D341Med (cell line): Measurements from ENCODE around the gene DAGLA.
A peak's percentile ranks its signal among the peaks of the same experiment; 100 is the strongest.

ENCODE experiments used
- DNase-seq: peaks from one replicate; pipeline ENCODE4 v3.0.0; 2012; ENCODE audit warnings: low spot score

Gene DAGLA

DNA sequence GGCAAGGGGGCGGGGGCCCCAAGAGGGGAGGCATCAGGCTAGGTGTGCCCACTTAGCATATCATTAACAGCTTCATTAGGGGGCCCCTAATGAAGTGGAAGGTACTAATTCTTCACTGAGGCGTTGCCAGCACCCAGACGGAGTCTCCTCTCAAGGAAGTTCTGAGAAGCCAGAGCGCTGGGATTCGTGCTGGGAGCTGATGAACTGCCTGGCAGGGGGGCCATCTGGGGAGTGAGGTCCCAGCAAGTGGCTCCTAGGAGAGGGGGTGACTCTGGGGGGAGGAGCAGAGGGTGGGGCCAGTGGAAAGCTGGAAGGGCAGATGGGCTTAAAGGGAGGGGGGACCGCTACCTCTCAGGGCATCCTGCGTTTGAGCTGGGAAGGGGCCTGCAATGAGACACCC lies 29.8 kb downstream of the DAGLA start:
- no peak for DNase-seq

DNA sequence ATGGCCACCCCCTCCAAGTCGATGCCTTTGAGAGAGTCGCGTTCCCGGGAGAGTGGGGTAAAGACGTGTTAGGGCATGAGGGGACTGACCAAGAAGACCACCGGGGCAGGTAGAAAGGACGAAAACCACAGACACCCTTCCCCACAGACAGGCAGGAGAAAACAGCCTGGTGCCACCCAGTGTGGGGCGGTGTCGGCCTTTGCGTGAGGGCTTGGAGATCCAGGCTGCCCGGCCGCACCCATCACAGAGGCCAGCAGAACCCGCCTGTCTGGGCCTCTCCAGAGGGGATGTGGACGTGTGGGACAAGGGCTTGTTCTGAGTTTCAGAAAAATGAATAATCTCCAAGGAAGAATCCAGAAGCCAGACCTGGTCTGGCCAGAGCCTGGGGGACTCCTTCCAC lies 30.8 kb downstream of the DAGLA start:
- DNase-seq: no peak

DNA sequence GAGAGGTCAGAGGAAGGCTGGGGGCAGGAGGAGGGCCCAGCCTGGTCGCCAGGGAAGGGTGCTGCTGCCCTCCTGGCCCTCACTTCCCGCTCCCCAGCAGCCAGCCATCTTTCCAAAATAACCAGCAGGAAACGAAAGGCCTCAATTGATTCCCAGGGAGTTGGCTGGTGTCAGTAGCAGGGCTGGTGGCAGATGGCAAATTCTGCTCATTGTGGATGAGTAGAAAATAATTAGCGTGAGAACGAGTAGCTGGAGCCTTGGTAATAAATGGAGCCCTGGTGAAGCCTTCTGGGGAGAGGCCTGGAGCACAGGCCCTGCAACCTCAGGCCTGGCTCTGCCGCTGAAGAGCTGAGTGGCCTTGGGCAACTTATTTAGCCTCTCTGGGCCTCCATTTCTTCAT lies 31.3 kb downstream of the DAGLA start:
- peak; percentile 67 for DNase-seq

DNA sequence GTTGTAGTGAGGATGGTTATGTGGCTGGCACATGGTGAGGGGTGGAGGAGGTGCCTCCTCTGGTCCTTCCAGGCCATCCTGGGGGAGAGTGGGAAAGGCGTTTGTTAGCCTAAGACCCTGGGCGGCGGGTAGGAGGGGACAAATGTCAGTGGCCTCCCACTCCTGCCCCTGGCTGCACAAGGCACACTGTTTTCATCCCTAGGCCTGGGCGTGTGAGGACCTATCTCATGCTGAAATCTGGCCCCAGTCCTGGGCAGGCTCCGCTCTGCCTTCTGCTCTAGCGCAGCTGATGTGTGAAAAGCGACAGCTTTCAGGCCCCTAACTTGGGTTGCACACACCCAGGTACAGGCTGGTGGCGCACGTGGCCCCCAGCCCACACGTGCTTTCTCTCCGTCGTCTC lies 32.1 kb downstream of the DAGLA start:
- no peak for DNase-seq

DNA sequence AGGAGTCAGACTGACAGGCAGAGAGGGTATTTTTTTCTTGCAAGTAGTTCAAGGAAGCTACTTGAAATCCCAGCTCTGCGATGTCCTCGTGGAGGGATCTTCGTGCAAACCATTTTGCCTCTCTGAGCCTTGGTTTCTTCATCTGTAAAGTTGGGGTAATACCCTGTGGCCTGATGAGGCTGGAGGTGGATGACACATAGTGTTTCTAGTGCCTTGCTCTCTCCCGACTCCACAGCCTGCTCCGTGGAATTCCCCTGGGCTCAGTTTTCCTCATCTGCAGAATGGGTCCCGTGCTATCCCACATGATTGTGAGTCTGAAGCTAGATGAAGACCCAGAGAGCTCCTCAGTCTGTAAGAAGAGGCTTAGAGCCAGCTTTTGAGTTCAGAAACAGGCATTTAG lies 32.7 kb downstream of the DAGLA start:
- no peak for DNase-seq

DNA sequence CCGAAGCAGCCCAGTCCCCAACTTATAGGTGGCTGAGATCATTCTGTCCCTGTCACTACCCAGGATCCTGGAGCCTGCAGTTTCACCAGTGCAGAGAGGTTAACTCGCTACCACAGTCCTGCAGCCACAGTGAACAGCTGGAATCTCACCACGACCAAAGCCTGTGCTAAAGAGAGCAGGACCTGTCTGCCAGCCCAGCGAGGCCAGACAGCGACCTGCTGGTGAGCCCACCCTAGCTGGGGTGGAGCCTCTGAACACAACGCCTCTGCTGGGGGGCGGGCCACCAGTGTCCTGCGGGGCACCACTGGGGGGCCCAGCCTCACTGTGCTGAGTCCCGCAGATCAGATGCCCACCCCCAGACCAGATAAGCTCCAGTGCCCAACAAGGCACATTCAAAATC lies 33.3 kb downstream of the DAGLA start:
- DNase-seq: no peak

DNA sequence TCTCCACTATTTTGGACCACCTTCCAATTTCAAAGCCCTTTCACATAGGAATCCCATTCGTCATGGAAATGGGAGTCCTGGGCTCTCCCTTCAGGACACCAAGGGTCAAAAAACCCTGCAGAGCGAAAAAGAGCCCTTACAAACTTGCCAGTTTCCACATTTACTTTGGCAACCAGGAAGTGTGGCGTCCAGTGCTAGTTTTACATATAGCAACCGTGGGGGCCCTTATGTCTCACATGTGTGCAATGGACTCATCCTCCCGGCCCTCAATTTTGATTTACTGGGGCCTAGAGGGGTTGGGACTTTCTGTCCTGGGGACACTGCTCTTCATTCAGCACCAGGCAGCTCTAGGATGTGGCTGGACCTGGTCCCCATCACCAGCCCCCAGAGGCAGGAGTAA lies 33.7 kb downstream of the DAGLA start:
- no peak for DNase-seq

DNA sequence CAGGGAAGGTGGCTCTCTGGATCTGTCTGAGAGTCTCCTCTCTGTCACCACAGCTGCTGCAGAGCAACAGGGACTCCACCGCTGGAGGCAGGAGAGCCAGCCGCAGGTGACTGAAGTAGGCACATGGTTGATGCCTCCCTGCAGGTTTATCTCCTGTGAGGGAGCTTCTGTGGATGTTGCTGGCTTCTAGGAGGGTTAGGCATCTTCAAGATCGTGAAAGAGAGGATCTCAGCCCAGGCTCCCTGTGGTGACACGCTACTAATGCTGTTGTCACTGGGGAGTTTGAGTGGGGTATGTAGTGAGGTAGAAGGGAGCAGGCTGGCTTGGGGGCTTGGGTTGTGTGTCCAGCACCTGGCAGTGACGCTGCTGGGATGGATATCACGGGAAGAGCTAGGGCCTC lies 34.1 kb downstream of the DAGLA start:
- no peak for DNase-seq

DNA sequence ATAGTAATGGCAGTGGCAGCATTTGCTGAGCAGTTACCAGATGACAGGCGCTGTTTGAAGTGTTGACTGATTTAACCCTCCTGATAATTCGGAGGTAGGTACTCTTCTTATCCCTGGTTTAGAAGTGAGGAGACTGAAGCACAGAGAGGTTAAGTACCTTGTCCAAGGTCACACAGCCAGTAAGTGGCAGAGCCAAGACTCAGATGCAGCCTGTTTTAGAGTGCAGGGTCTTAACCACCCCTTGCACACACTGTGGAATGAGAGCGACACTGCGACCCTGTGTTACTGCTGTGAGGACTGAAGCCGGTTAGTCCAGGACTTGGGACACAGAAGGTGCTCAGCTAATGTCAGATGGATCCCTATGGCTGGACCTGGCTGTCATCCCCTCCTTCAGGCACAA lies 34.7 kb downstream of the DAGLA start:
- no peak for DNase-seq

DNA sequence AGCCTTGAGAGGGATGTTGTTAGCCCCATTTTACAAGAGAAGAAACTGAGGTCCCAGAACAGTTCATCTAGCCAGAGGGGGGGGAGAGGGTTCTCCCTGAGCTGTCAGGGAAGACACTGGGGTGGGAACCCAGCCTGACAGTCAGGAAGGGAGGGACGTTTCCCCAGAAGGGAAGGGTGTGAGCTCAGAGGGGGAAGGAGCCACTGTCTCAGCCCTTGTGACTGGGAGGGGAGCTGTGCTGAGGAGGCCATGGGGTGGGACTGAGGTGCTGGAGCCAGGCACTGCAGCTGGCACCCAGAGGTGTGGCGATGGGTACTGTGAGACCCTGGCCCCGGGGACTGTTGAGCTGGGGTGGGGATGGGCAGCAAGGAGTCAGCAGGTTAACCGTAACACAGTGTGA lies 35.7 kb downstream of the DAGLA start:
- no peak for DNase-seq

DNA sequence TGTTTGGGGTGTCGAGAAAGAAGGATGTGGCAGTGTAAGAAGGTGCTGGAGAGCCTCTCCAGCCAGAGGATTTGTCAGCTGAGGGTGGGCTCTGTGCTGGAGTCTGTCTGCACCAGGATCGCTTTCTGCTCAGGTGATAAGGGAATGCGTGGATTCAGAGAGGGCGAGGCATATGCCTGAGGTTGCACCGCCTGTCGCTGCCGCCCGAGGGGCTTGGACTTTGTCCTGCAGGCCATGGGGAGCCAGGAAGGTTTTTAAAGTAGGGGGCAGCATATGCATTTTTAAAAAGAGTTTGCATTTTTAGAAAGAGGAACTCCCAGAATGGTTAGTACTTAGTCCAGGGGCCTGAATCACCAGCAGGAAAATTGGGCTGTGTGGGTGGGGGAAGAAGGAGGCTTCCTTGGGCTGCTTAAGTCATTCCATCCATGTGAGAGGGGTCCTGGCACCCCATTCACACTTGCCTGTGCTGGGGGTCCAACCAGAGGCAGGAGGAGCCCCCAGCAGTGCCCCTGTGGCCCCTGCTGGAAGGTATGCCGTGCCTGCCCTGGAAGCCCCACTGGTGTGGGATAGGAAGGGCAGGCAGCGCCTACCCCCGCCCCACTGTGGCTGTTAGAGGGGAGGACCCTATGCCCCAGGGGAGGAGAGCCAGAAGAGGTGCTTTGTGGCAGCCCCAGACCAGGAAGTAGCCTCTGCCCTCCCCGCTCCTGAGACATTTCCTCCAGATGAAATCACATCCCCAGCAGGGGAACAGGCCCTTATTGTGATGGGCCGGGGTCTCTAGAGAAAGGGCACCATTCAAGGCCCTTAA lies 36.5 kb downstream of the DAGLA start:
- DNase-seq: no peak

DNA sequence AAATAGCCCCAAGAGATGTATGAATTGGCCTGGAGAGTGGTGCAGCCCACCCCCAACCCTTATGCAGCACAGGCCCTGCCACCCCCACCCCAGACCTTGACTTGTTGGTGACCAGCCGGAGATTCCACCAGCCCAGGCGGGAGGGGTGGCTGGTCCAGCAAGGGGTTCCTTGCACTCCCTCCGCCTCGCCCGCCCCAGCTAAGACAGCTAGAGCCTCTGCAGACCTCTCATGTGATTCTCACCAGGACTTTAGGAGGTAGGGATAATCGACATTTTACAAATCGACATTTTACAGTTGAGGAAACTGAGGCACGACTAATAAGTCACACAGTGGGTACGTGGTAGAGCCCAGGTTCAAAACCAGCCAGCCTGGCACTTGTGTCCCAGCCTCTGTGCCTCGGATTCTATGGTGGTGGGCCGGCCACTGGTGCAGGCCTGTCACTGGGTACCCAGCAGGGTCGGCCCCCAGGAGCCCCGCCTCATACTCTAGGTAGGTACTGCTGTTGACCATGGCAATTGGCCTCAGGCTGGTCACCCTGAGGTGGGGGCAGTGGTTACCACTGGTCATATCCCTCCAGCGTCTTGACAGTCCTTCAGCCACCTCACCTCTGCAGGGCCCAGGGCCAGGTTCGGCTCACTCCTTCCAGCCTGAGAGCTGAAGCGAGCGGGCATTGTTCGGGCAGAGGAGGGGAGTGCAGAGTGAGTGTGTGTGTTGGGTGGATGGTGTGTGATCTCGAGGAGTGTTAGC lies 37.3 kb downstream of the DAGLA start:
- no peak for DNase-seq

DNA sequence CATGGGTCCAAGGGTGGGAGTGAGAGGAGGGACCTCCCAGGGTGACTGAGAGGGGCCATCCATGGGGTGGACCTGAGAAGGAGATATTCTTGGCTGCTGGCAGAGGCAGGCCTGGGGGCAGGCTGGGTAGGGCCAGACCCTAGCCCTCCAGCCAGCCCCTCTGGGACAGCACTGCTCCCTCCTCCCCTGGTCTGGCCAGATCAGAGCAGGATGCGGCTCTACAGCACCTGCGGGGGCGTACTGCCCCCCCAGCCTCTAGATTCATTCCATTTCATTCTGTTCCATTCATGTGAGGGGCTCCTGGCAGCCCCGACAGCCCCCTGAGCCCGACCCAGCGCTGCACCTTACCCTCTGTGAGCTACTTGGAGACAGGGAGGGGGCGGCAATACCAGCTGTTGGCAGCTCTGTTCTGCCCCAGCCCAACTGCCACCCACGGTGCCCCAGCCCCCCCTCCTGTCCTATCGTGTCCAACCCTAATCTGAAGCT lies 37.9 kb downstream of the DAGLA start:
- DNase-seq: no peak

DNA sequence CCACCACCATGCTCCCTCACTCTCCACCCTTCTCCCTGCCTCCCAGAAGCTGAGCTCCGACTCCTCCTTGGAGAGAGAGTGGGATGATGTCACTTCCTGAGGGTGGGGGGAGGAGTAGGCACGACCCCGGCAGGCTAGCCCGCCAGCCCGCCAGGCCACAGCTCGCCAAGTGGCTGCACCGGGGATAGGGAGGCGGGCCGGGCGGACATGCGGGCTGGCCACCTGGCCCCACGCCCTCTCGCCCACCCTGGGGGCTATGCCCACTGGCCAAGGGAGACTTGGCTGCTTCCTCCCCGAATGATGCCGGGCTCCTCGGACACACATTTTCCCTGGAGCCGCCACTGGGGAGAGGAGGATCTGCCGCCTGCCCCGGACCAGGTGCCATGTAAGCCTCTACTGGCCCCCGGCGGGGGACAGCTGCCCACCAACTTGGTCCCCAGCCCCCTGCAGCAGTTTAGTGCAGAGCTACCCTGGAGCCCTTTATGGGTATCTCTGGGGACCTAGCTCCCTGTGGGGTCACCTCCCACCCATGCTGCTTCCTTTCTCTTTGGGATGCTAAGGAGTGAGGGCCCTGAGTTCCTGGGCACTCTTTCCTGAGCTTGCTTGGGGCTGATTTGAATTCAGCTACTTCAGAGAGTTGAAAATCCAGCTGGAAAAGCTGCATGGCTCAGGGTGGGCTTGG lies 38.6 kb downstream of the DAGLA start:
- DNase-seq: no peak

DNA sequence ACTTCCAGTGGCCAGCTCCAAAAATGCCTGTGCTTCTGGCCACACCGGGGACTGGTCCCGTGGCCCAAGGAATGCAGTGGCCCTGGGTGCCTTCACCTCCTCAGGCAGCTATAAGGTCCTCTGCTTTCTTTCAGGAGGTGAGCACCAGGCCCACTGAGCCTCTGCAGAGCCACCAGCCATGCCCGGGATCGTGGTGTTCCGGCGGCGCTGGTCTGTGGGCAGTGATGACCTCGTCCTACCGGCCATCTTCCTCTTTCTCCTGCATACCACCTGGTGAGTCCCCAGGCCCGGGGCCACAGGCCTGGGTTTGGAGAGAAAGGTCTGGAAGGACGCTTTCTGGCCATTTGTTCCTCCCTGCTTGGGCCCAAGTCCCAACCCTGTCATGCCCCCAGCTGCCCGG lies 39.8 kb downstream of the DAGLA start:
- DNase-seq: no peak

DNA sequence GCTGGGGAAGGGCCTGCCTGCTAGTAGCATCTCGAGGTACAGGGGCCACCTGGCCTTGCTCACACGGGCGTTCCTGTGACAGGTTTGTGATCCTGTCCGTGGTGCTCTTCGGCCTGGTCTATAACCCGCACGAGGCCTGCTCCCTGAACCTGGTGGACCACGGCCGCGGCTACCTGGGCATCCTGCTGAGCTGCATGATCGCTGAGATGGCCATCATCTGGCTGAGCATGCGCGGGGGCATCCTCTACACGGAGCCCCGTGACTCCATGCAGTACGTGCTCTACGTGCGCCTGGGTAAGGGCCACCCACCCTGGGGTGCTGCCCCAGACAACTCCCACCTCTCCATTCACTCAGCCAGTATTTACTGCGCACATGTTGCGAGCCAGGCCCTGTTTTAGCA lies 40.4 kb downstream of the DAGLA start:
- no peak for DNase-seq

DNA sequence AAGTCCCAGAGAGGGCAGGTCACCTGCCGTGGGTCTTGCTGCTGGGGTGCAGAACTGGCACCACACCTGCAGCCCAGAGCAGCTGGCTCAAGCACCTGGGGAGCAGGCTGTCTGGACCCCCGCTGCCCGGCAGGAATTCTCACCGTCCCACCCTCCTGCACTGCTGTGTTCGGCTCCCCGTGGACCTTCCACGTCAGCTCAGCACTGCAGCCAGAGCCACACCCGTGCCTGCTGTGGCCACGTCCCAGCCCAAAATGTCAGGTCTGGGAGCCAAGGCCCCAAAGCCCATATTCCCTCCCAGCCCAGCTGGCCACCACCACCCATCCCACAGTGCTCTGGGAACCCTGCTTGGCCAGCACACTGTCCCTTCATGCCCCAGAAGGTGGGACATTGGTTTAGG lies 44.2 kb downstream of the DAGLA start:
- no peak for DNase-seq

DNA sequence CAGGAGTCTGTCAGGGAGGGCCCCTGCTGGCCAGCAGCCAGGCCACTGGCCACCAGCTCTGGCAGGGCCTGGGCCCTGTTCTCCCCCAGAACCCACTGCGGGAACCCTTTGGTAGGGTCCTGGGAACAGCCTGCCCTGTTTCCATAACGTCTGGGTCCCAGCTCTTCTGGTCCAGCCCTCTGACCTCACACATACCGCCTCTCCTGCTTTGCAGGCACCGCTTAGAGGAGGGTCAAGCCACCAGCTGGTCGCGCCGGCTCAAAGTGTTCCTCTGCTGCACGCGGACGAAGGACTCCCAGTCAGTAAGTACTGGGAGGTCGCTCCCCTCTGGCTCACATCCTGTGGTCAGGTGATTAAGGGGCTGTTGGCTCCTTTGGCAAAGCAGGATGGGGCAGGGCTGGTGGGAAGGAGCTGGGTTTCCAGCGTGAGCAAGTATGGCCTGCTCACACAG lies 45.6 kb downstream of the DAGLA start:
- no peak for DNase-seq

DNA sequence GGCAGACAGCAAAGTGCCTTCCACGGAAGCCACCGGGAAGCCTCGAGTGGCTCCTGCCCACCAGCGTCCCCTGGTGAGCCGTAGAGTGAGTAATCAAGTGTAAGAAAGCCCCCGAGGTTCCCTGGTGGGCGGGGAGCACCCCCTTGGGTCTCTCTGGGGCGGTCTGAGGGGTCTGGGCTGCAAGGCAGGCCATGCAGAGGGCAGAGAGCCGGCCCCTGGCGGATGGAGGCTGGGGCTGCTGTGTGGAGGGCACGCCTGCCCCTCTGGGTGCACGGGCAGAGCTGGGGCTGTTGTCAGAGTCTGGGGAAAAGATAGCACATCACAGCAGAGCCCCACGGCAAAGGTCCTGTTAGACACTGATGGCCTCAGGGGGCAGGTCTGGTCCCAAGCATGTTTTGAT lies 46.6 kb downstream of the DAGLA start:
- DNase-seq: no peak

DNA sequence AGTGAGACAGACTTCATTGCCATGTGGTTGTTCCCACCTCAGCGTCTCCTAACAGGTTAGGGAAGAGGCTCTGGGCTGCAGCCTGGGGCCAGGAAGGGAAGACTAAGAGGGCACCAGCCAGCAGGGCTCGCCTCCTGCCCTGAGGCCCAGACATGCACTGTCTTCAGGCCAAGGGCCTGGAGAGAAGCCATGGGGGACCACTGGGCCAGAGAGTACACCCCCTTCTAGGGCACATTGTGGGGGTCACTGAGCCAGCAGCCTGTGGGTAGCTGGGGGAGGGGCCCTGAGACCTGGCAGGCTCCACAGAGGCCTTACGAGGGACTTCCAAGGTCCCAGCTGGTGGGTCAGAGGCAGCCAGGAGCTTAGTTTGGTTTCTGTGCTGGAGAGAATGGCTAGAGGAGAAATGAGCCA lies 47.2 kb downstream of the DAGLA start:
- DNase-seq: no peak

DNA sequence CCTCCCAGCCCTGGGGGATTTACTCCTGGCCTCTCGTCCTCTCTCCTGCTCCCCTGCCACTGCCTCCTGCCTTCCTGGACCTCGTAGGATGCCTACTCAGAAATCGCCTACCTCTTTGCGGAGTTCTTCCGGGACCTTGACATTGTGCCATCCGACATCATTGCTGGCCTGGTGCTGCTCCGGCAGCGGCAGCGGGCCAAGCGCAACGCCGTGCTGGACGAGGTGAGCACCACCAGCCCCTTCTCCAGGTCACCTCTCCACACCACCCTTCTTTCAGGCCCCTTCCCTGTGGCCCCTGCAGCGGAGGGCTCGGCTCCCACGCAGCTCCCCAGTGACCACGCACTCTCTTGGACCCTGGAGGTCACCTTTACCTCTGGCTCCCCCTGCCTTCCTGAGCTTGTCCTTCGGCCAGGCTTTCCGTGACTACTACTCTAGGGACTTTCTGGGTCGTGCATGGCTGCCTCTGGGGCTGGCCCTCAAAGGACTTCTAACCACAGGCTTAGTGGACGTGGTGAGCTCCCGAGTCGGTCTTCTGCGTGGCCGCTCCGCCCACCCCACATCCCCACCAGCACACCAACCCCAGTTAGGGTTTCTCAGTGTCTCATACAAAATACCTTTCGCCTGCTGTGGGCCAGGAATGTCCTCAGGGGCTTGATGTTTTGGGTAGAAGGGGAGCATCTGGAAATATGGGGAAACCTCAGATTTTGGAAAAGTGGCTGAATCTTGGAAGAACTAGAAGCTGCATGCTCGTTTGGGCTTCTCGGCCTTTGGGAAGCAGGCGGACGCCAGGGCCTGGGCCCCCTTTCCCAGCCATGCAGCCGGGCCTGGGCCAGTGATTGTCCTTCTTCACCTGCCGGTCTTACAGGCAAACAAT lies 48.1 kb downstream of the DAGLA start:
- no peak for DNase-seq

DNA sequence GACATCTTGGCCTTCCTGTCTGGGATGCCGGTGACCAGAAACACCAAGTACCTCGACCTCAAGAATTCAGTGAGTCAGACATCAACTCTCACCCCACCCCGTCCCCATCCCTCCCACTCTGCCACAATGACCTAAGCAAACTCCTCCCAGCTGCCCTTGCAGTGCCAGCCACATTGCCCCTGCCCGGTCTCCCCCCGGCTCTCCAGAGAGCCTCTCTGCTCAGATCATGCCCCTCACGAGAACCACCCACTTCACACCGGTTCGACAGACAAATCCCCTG lies 48.7 kb downstream of the DAGLA start:
- no peak for DNase-seq
